Measurements from ENCODE around the gene SHLD3.
A peak's percentile ranks its signal among the peaks of the same experiment; 100 is the strongest.

DNA sequence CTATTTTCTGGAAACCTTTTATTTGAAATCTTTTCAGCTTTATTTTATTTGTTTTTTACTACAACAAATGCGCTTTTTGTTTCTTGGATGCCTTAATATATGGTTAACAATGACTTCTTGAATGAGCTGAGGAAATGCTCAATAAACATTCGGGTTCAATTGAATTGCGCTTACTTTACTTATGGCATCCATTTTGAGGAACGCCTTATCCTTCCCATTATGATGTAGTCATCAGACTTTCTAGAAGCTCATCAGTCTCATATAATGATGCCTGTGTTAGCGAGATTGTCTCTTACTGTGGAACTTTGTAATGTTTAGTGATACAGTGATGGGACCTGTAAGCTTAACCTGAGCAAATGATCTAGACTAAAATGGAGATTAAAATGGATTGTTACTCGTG, 916 bp downstream of the SHLD3 start:
- TF ChIP-seq ATF3 (IDR thresholded peaks at IDR 0.05) (peak; percentile 34; the same call in 1 of the 2 replicates), ATF3 (CRISPR knock-in tag; conservative IDR thresholded peaks at IDR 0.05) (no peak), ESRRB (CRISPR knock-in tag; IDR thresholded peaks at IDR 0.05; ENCODE audit: borderline replicate concordance) (no peak), MYBL2 (IDR thresholded peaks at IDR 0.05; ENCODE audit: low read depth) (no peak), MYBL2 (CRISPR knock-in tag; IDR thresholded peaks at IDR 0.05; ENCODE audit: borderline replicate concordance) (no peak), CREM (IDR thresholded peaks at IDR 0.05; ENCODE audit: low read depth) (no peak), MXI1 (IDR thresholded peaks at IDR 0.05; ENCODE audit: low read depth, low read length) (no peak), USF2 (CRISPR knock-in tag; IDR thresholded peaks at IDR 0.05) (no peak), RBM25 (IDR thresholded peaks at IDR 0.05; ENCODE audit: low read depth, low read length, severe bottlenecking) (no peak), TEAD4 (IDR thresholded peaks at IDR 0.05; ENCODE audit: low read length) (peak; percentile 45; the same call in 1 of the 2 replicates), TEAD4 (CRISPR knock-in tag; IDR thresholded peaks at IDR 0.05; ENCODE audit: borderline replicate concordance) (no peak), CTCF (IDR thresholded peaks at IDR 0.05 in 2 of 3, conservative IDR thresholded peaks at IDR 0.05 in 1 of 3; ENCODE audit: insufficient read depth in 2 of 3, low read depth in 1 of 3, low read length in 3 of 3) (no peak), EP300 (IDR thresholded peaks at IDR 0.05; ENCODE audit: low read length) (no peak), CREB1 (IDR thresholded peaks at IDR 0.05) (no peak), CREB1 (CRISPR knock-in tag; IDR thresholded peaks at IDR 0.05) (no peak)
- TF ChIP-seq, protein P1, sequence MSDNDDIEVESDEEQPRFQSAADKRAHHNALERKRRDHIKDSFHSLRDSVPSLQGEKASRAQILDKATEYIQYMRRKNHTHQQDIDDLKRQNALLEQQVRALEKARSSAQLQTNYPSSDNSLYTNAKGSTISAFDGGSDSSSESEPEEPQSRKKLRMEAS (CRISPR knock-in tag; IDR thresholded peaks at IDR 0.05): no peak

All from K562 (cell line).